ENCODE results near the gene DCTD. TPM values are rescaled to one million over a fixed set of nuclear protein-coding genes. Genes with fewer than 3 reads are reported as not detected.

DCTD gene
- polyA plus RNA-seq, 4 donors: 101 to 138 (median 124) TPM

GRCh38 chr4:182894681-182895275, 22.4 kb downstream of the DCTD start:
- no peak for DNase-seq (ENCODE audit: low read depth in 4 of 4, low spot score in 2 of 4)

- DNase-seq (ENCODE audit: low read depth in 4 of 4, low spot score in 2 of 4): no peak
Observed at GRCh38 chr4:182893474-182894080, 23.6 kb downstream of the DCTD start.

- DNase-seq (ENCODE audit: low read depth in 4 of 4, low spot score in 2 of 4): no peak
Observed at GRCh38 chr4:182893047-182893446, 24.1 kb downstream of the DCTD start.

- no peak for DNase-seq (ENCODE audit: low read depth in 4 of 4, low spot score in 2 of 4)
Observed at GRCh38 chr4:182890202-182890601, 27.0 kb downstream of the DCTD start.

- DNase-seq (ENCODE audit: low read depth in 4 of 4, low spot score in 2 of 4): no peak
Observed at GRCh38 chr4:182888891-182889290, 28.3 kb downstream of the DCTD start.

- no peak for DNase-seq (ENCODE audit: low read depth in 4 of 4, low spot score in 2 of 4)
Observed at GRCh38 chr4:182886768-182887167, 30.4 kb downstream of the DCTD start.

- no peak for DNase-seq (ENCODE audit: low read depth in 4 of 4, low spot score in 2 of 4)
Observed at GRCh38 chr4:182886205-182886604, 31.0 kb downstream of the DCTD start.

- no peak for DNase-seq (ENCODE audit: low read depth in 4 of 4, low spot score in 2 of 4)
Observed at GRCh38 chr4:182885738-182886077, 31.5 kb downstream of the DCTD start.

- no peak for DNase-seq (ENCODE audit: low read depth in 4 of 4, low spot score in 2 of 4)
Observed at GRCh38 chr4:182885022-182885737, 32.0 kb downstream of the DCTD start.

- DNase-seq (ENCODE audit: low read depth in 4 of 4, low spot score in 2 of 4): no peak
Observed at GRCh38 chr4:182884040-182884439, 33.1 kb downstream of the DCTD start.

- no peak for DNase-seq (ENCODE audit: low read depth in 4 of 4, low spot score in 2 of 4)
Observed at GRCh38 chr4:182883351-182883750, 33.8 kb downstream of the DCTD start.

- no peak for DNase-seq (ENCODE audit: low read depth in 4 of 4, low spot score in 2 of 4)
Observed at GRCh38 chr4:182881914-182882313, 35.3 kb downstream of the DCTD start.

GRCh38 chr4:182880387-182881356, 36.5 kb downstream of the DCTD start:
- DNase-seq (ENCODE audit: low read depth in 4 of 4, low spot score in 2 of 4): no peak

- DNase-seq (ENCODE audit: low read depth in 4 of 4, low spot score in 2 of 4): no peak
Observed at GRCh38 chr4:182879913-182880312, 37.3 kb downstream of the DCTD start.

GRCh38 chr4:182878633-182879495, 38.3 kb downstream of the DCTD start:
- DNase-seq (ENCODE audit: low read depth in 4 of 4, low spot score in 2 of 4): no peak

GRCh38 chr4:182877326-182877883, 39.8 kb downstream of the DCTD start:
- no peak for DNase-seq (ENCODE audit: low read depth in 4 of 4, low spot score in 2 of 4)

GRCh38 chr4:182876427-182876826, 40.8 kb downstream of the DCTD start:
- DNase-seq (ENCODE audit: low read depth in 4 of 4, low spot score in 2 of 4): no peak

- DNase-seq (ENCODE audit: low read depth in 4 of 4, low spot score in 2 of 4): no peak
Observed at GRCh38 chr4:182875453-182876405, 41.5 kb downstream of the DCTD start.

Measured in left renal cortex interstitium (tissue), 4 donors.